ENCODE results near the gene SPIN2A.
"Not testable (repeated sequence)": the region's sequence is repeated elsewhere in the genome, so short reads cannot be mapped to it uniquely, and the experiment has no call there.

GRCh38 chrX:57137073-57137472 is at the start of gene SPIN2A:
- TF ChIP-seq CTCF (IDR thresholded peaks at IDR 0.05; ENCODE audit: insufficient read depth, low read depth, low read length); EZH2 (IDR thresholded peaks at IDR 0.05; ENCODE audit: insufficient read depth, low read length): not testable (repeated sequence)

Measured in astrocyte (in vitro differentiated cells and primary cell).